B cell (primary cell): Measurements from ENCODE around the gene RBM34. TPM values are rescaled to one million over a fixed set of nuclear protein-coding genes. Genes with fewer than 3 reads are reported as not detected.

Source experiments
- ATAC-seq: fragments of 200-7000 bp; cut with Tn5 transposase; one replicate; pipeline ENCODE4 v1.10.0; 2021; ENCODE audit warnings: low read depth, mild to moderate bottlenecking, moderate number of reproducible peaks, moderate library complexity
- CTCF ChIA-PET: fragments of 350-600 bp; sonication (Branson Sonifier 250); formaldehyde crosslinking; loops from one replicate; lab custom pipeline; 2021; ENCODE audit warnings: antibody characterized with exemption, inconsistent platforms; lab: Charles Lee
- POLR2A ChIA-PET: fragments of 350-600 bp; sonication (Branson Sonifier 250); formaldehyde crosslinking; loops from one replicate; lab custom pipeline; 2021; ENCODE audit warnings: antibody characterized with exemption; lab: Charles Lee
- DNase-seq: peaks from one replicate; pipeline ENCODE4 v3.0.0; 2013
- H2AFZ ChIP-seq: 2 replicates; pipeline ENCODE4 v1.6.1; 2012; ENCODE audit warnings: mild to moderate bottlenecking, low read depth, low read length; ENCODE audit not compliant: insufficient read depth, poor library complexity, severe bottlenecking
- H3K27ac ChIP-seq, 2 donors: 1 replicate in 1 of 2; 2 replicates in 1 of 2; pipeline ENCODE4 v1.5.1; 2012 to 2013; ENCODE audit warnings: low read length in 2 of 2, mild to moderate bottlenecking in 2 of 2, moderate library complexity in 1 of 2
- H3K27me3 ChIP-seq, 4 experiments: fragments of 200-600 bp in 1 of 4; sonication (generic) in 1 of 4; replicated peaks in 1 of 4; 1 replicate in 2 of 4; 2 replicates in 2 of 4; pipeline versions ENCODE4 v1.6.1 to v1.7.0; 2013 to 2016; ENCODE audit warnings: low read length in 3 of 4, mild to moderate bottlenecking in 2 of 4, mixed read lengths in 1 of 4, moderate library complexity in 1 of 4; ENCODE audit not compliant: insufficient read depth in 4 of 4, control insufficient read depth in 3 of 4; ENCODE audit errors: control extremely low read depth in 1 of 4
- H3K36me3 ChIP-seq, 2 experiments: replicated peaks in 1 of 2; 1 replicate in 1 of 2; 2 replicates in 1 of 2; pipeline versions ENCODE4 v1.6.1 to v1.7.1; 2013; ENCODE audit warnings: low read length in 1 of 2; ENCODE audit not compliant: insufficient read depth in 2 of 2, control insufficient read depth in 1 of 2; ENCODE audit errors: control extremely low read depth in 1 of 2, extremely low read depth in 1 of 2
- H3K4me1 ChIP-seq, 2 donors: fragments of 200-600 bp in 1 of 2; sonication (generic) in 1 of 2; 1 replicate in 1 of 2; 2 replicates in 1 of 2; pipeline versions ENCODE4 v1.5.1 to v1.6.1; 2013 to 2017; ENCODE audit warnings: low read length in 2 of 2; ENCODE audit not compliant: control insufficient read depth in 2 of 2, insufficient read depth in 2 of 2
- H3K4me2 ChIP-seq: replicated peaks from 2 replicates; pipeline ENCODE3; 2012; ENCODE audit warnings: mild to moderate bottlenecking, low read depth, low read length; ENCODE audit not compliant: poor library complexity, severe bottlenecking
- H3K4me3 ChIP-seq, 5 experiments: fragments of 200-600 bp in 1 of 5; sonication (generic) in 1 of 5; 1 replicate in 3 of 5; 2 replicates in 2 of 5; pipeline versions ENCODE4 v1.5.1 to v1.7.0; 2011 to 2016; ENCODE audit warnings: low read length in 4 of 5, mild to moderate bottlenecking in 4 of 5, low read depth in 2 of 5, control low read depth in 1 of 5, moderate library complexity in 1 of 5; ENCODE audit not compliant: insufficient read depth in 1 of 5; ENCODE audit errors: control extremely low read depth in 1 of 5, extremely low read depth in 1 of 5
- H3K79me2 ChIP-seq: fragments of 200-600 bp; sonication (generic); one replicate; pipeline ENCODE4 v1.6.0; 2016; ENCODE audit warnings: low read length; ENCODE audit not compliant: control insufficient read depth, insufficient read depth
- H3K9ac ChIP-seq: fragments of 200-600 bp; sonication (generic); 2 replicates; pipeline ENCODE4 v1.6.1; 2017; ENCODE audit warnings: mild to moderate bottlenecking, low read length, moderate library complexity
- H3K9me3 ChIP-seq, 3 donors: one replicate each; pipeline versions ENCODE4 v1.6.1 to v1.7.1; 2013; ENCODE audit warnings: low read length in 2 of 3; ENCODE audit not compliant: control insufficient read depth in 2 of 3, insufficient read depth in 1 of 3; ENCODE audit errors: control extremely low read depth in 1 of 3
- H4K20me1 ChIP-seq: 2 replicates; pipeline ENCODE4 v1.6.0; 2012; ENCODE audit warnings: mild to moderate bottlenecking, low read length; ENCODE audit not compliant: insufficient read depth, control insufficient read depth, poor library complexity, severe bottlenecking
- H3K27ac Mint-ChIP-seq: one replicate; pipeline ENCODE4 v1.8.0; 2021; ENCODE audit warnings: mixed read lengths
- H3K27me3 Mint-ChIP-seq: one replicate; pipeline ENCODE4 v1.8.0; 2021; ENCODE audit warnings: mixed read lengths
- H3K4me1 Mint-ChIP-seq: one replicate; pipeline ENCODE4 v1.8.0; 2021; ENCODE audit warnings: mixed read lengths
- H3K4me3 Mint-ChIP-seq: one replicate; pipeline ENCODE4 v1.8.0; 2021; ENCODE audit warnings: mixed read lengths
- H3K9me3 Mint-ChIP-seq: one replicate; pipeline ENCODE4 v1.8.0; 2022; ENCODE audit warnings: mixed read lengths; ENCODE audit not compliant: insufficient read depth
- CTCF ChIP-seq: fragments of 200-600 bp; IDR thresholded peaks from one replicate; pipeline ENCODE4 v1.8.0; 2022; ENCODE audit warnings: antibody characterized with exemption, mild to moderate bottlenecking
- EZH2 ChIP-seq: IDR thresholded peaks from 2 replicates; pipeline ENCODE4 v1.6.1; 2012; ENCODE audit warnings: borderline replicate concordance, low read depth, mild to moderate bottlenecking, moderate library complexity, low read length; ENCODE audit not compliant: insufficient read depth, poor library complexity, severe bottlenecking
- WGBS: methylation state at CpG from one replicate; pipeline ENCODE4 v1.1.5; 2013; ENCODE audit warnings: missing lambda C conversion rate; ENCODE audit not compliant: insufficient coverage; 5-methylcytosine and 5-hydroxymethylcytosine counted together
- intact Hi-C: fragments of 100-400 bp; cut with micrococcal nuclease; formaldehyde crosslinking; loops from one replicate; pipeline ENCODE4 v1.10.0; 2022
- polyA plus RNA-seq: library from polyadenylated mRNA; depleted of rRNA; stranded (reverse); fragments of >200 nt; gene quantifications from 2 replicates; pipeline ENCODE4 v1.2.3, GENCODE V29; 2012
- total RNA-seq, 2 donors: library from RNA; stranded (reverse); fragments of 120-200 nt in 1 of 2; gene quantifications; 1 replicate in 1 of 2; 2 replicates in 1 of 2; pipeline versions ENCODE4 v1.2.3 to v1.2.4, GENCODE V29; 2013 to 2022

RBM34 gene
- total and polyA plus RNA-seq, 2 donors (not counting 1 experiment from before 2014, with no cell fraction given): 24.4 to 131 TPM

GRCh38 chr1:235105051-235106043, 55.7 kb downstream of the RBM34 start:
- peak overlapping the region; percentile 62 for H3K9ac ChIP-seq
- H2AFZ ChIP-seq: peak overlapping the region; percentile 70
- Mint-ChIP-seq H3K4me3 (peak overlapping the region; percentile 84), H3K27me3 (no peaks in the 10 kb centered on the region), H3K4me1 (peaks cover 31% of the 10 kb centered on the region), H3K27ac (peak overlapping the region; percentile 22), H3K9me3 (no peaks in the 10 kb centered on the region)
- DNase-seq (no peak), ATAC-seq (no peak)
- H3K27ac ChIP-seq: no peak overlapping the region
- no peak for TF ChIP-seq EZH2
- no peak for TF ChIP-seq CTCF
- WGBS: 72% methylated on average over 2 of the region's 12 CpGs
- intact Hi-C loops: loop anchor here (2.0 kb wide), 1 partner anchor 55 kb away; the partner anchor contains the start of gene RBM34
- H3K9me3 ChIP-seq: peaks cover 0 to under 1% (median 0%) of the 10 kb centered on the region in 3 donors
- H4K20me1 ChIP-seq: no peaks in the 10 kb centered on the region
- H3K4me3 ChIP-seq: peak overlapping the region in 2 of 5 experiments; percentile 8 to 33
- POLR2A ChIA-PET: interaction anchor here (0.5 to 0.7 kb wide), 3 partner anchors 40 to 715 kb away, joined by 5 to 6 read pairs (median 6); no protein-coding TSS in a partner anchor
- CTCF ChIA-PET: interaction anchor here (0.6 to 6.5 kb wide), 24 partner anchors 9 to 1001 kb away, joined by 3 to 52 read pairs (median 4); partner anchors contain the start of gene RBM34
- no peaks in the 10 kb centered on the region for H3K27me3 ChIP-seq
- H3K79me2 ChIP-seq: no peaks in the 10 kb centered on the region
- H3K4me2 ChIP-seq: peak overlapping the region; percentile 83
- peaks cover 0 to 21% of the 10 kb centered on the region in 2 experiments for H3K36me3 ChIP-seq
- peaks cover 7 to 28% of the 10 kb centered on the region in 2 donors for H3K4me1 ChIP-seq
